Subcutaneous adipose tissue (tissue), 4 donors: Measurements from ENCODE around the gene OR2F1. TPM values are rescaled to one million over a fixed set of nuclear protein-coding genes. Genes with fewer than 3 reads are reported as not detected.

ENCODE experiments used
- CTCF ChIP-seq: fragments of 450-650 bp; IDR thresholded peaks from one replicate; pipeline ENCODE4 v1.5.1; 2016; ENCODE audit warnings: low read depth, mild to moderate bottlenecking, control low read depth, antibody characterized with exemption, moderate library complexity
- total RNA-seq, 4 donors: library from RNA; depleted of rRNA; stranded (reverse); fragments of >200 nt; gene quantifications; one replicate each; pipeline ENCODE4 v1.1.0, GENCODE V29; 2016

OR2F1 gene
- total RNA-seq, 4 donors from 2014 or later = not detected

- no peak for TF ChIP-seq CTCF
Observed at GRCh38 chr7:143936087-143937009, 18.3 kb upstream of the OR2F1 start.

GRCh38 chr7:143938379-143939243 lies 16.0 kb upstream of the OR2F1 start:
- no peak for TF ChIP-seq CTCF

- TF ChIP-seq CTCF = no peak
Observed at GRCh38 chr7:143945423-143945822, 9.2 kb upstream of the OR2F1 start.

GRCh38 chr7:143947111-143947510 lies 7.5 kb upstream of the OR2F1 start:
- TF ChIP-seq CTCF = no peak

GRCh38 chr7:143948733-143949132 lies 5.9 kb upstream of the OR2F1 start:
- TF ChIP-seq CTCF = no peak

GRCh38 chr7:143953421-143953820 lies 1.2 kb upstream of the OR2F1 start:
- TF ChIP-seq CTCF = no peak

GRCh38 chr7:143954135-143954534 lies 509 bp upstream of the OR2F1 start:
- no peak for TF ChIP-seq CTCF
